PC-3 (cell line): Measurements from ENCODE around the gene TP63. TPM values are rescaled to one million over a fixed set of nuclear protein-coding genes. Genes with fewer than 3 reads are reported as not detected.

Experiments used
- ATAC-seq: fragments of 200-7000 bp; cut with Tn5 transposase; 2 replicates; pipeline ENCODE4 v1.9.1; 2020; ENCODE audit warnings: mild to moderate bottlenecking, moderate library complexity
- BruUV-seq: library from RNA; stranded (reverse); fragments of 400-500 nt; replicated peaks from 2 replicates; lab custom pipeline; 2021; lab: Mats Ljungman, UMichigan
- CTCF ChIA-PET: fragments of 300-600 bp; sonication (Branson Sonifier 250); formaldehyde crosslinking; loops from one replicate; lab custom pipeline; 2022; ENCODE audit warnings: antibody characterized with exemption; lab: Charles Lee
- POLR2A ChIA-PET: fragments of 300-600 bp; sonication (Branson Sonifier 250); formaldehyde crosslinking; loops from one replicate; lab custom pipeline; 2022; ENCODE audit warnings: antibody characterized with exemption; ENCODE audit not compliant: unreplicated experiment; lab: Charles Lee
- DNase-seq: peaks from one replicate; pipeline ENCODE4 v3.0.0-alpha.2; 2015
- H2AFZ ChIP-seq: fragments of 300-600 bp; sonication (generic); 2 replicates; pipeline ENCODE4 v1.6.0; 2016; ENCODE audit warnings: antibody characterized with exemption, low read length
- H3F3A ChIP-seq: fragments of 300-600 bp; sonication (generic); one replicate; pipeline ENCODE4 v1.6.0; 2017; ENCODE audit warnings: antibody characterized with exemption, low read length, control low read depth, mild to moderate bottlenecking; ENCODE audit not compliant: unreplicated experiment
- H3K27ac ChIP-seq: fragments of 300-600 bp; sonication (generic); 2 replicates; pipeline ENCODE4 v1.5.1; 2016; ENCODE audit warnings: mild to moderate bottlenecking, low read length
- H3K27me3 ChIP-seq: fragments of 300-600 bp; sonication (generic); 2 replicates; pipeline ENCODE4 v1.6.1; 2016; ENCODE audit warnings: low read length, mixed read lengths
- H3K36me3 ChIP-seq: fragments of 300-600 bp; sonication (generic); 2 replicates; pipeline ENCODE4 v1.6.1; 2016; ENCODE audit warnings: low read depth, mixed run types, low read length, mixed read lengths
- H3K4me1 ChIP-seq: fragments of 300-600 bp; sonication (generic); 2 replicates; pipeline ENCODE4 v1.5.1; 2016; ENCODE audit warnings: low read length; ENCODE audit not compliant: insufficient read depth
- H3K4me2 ChIP-seq: fragments of 300-600 bp; sonication (generic); 2 replicates; pipeline ENCODE4 v1.6.0; 2016; ENCODE audit warnings: low read length
- H3K4me3 ChIP-seq: fragments of 300-600 bp; sonication (generic); 2 replicates; pipeline ENCODE4 v1.5.1; 2016; ENCODE audit warnings: mild to moderate bottlenecking, low read length, mixed read lengths
- H3K79me2 ChIP-seq: fragments of 300-600 bp; sonication (generic); 2 replicates; pipeline ENCODE4 v1.6.1; 2017; ENCODE audit warnings: low read length, mixed read lengths
- H3K9ac ChIP-seq: fragments of 300-600 bp; sonication (generic); 2 replicates; pipeline ENCODE4 v1.6.0; 2016; ENCODE audit warnings: mild to moderate bottlenecking, low read length
- H3K9me2 ChIP-seq: fragments of 300-600 bp; sonication (generic); replicated peaks from 2 replicates; pipeline ENCODE4 v1.6.1; 2016; ENCODE audit warnings: mixed run types, low read length, mixed read lengths
- H3K9me3 ChIP-seq: fragments of 300-600 bp; sonication (generic); 2 replicates; pipeline ENCODE4 v1.6.1; 2016; ENCODE audit warnings: low read length, mixed read lengths
- H4K20me1 ChIP-seq: fragments of 300-600 bp; sonication (generic); 2 replicates; pipeline ENCODE4 v1.6.1; 2016; ENCODE audit warnings: low read length, mixed read lengths
- CTCF ChIP-seq: fragments of 300-600 bp; sonication (generic); conservative IDR thresholded peaks from 2 replicates; pipeline ENCODE4 v1.5.1; 2017; ENCODE audit warnings: antibody characterized with exemption, low read depth, mild to moderate bottlenecking, low read length
- EZH2 ChIP-seq: fragments of 300-600 bp; sonication (generic); IDR thresholded peaks from one replicate; pipeline ENCODE4 v1.6.1; 2017; ENCODE audit warnings: antibody characterized with exemption, mild to moderate bottlenecking, low read length; ENCODE audit not compliant: unreplicated experiment
- EZH2phosphoT487 ChIP-seq: fragments of 300-600 bp; sonication (generic); IDR thresholded peaks from 2 replicates; pipeline ENCODE4 v1.6.1; 2018; ENCODE audit warnings: mild to moderate bottlenecking, antibody characterized with exemption, low read length, borderline replicate concordance
- intact Hi-C: fragments of 100-400 bp; cut with micrococcal nuclease; formaldehyde crosslinking; loops from 2 replicates; pipeline ENCODE4 v1.9.0; 2023
- total RNA-seq: library from RNA; depleted of rRNA; stranded (reverse); fragments of >200 nt; gene quantifications from 2 replicates; pipeline ENCODE4 v1.2.3, GENCODE V29; 2014

The TP63 gene
- total RNA-seq, 1 experiment from 2014 or later: 0.29 TPM

- Histone ChIP-seq H3K9me2 (no peaks in the 10 kb centered on the region), H3K27ac (no peak overlapping the region), H3K79me2 (no peaks in the 10 kb centered on the region), H3K27me3 (no peaks in the 10 kb centered on the region), H3K4me1 (no peaks in the 10 kb centered on the region), H4K20me1 (no peaks in the 10 kb centered on the region), H3K4me2 (no peak overlapping the region), H3K9ac (no peak overlapping the region), H3K36me3 (no peaks in the 10 kb centered on the region), H3K9me3 (no peaks in the 10 kb centered on the region), H3F3A (no peaks in the 10 kb centered on the region), H2AFZ (no peak overlapping the region), H3K4me3 (no peak overlapping the region)
- ChIA-PET POLR2A (no interaction called here), CTCF (no interaction called here)
- no peak for DNase-seq
- ATAC-seq: no peak
- BruUV-seq: no TSS peak
- TF ChIP-seq CTCF: no peak
- TF ChIP-seq EZH2phosphoT487: no peak
- no peak for TF ChIP-seq EZH2
- intact Hi-C loops: no loop called here
These were observed 148.0 kb downstream of the TP63 start for GRCh38 chr3:189779166-189779565.

- Histone ChIP-seq H3K36me3 (no peaks in the 10 kb centered on the region), H3K9me3 (no peaks in the 10 kb centered on the region), H4K20me1 (no peaks in the 10 kb centered on the region), H3F3A (no peaks in the 10 kb centered on the region), H2AFZ (no peak overlapping the region), H3K4me1 (no peaks in the 10 kb centered on the region), H3K79me2 (no peaks in the 10 kb centered on the region), H3K27ac (no peak overlapping the region), H3K9me2 (no peaks in the 10 kb centered on the region), H3K27me3 (no peaks in the 10 kb centered on the region), H3K9ac (no peak overlapping the region), H3K4me2 (no peak overlapping the region), H3K4me3 (no peak overlapping the region)
- TF ChIP-seq EZH2 (no peak), EZH2phosphoT487 (no peak), CTCF (no peak)
- DNase-seq (no peak), ATAC-seq (no peak)
- no TSS peak for BruUV-seq
- ChIA-PET POLR2A (interaction anchor here (0.6 kb wide), 1 partner anchor 93 kb away, joined by 5 read pairs; no protein-coding TSS in a partner anchor), CTCF (no interaction called here)
- intact Hi-C loops: no loop called here
These were observed 149.5 kb downstream of the TP63 start for GRCh38 chr3:189780546-189781270.

- no peak overlapping the region for H3K4me2 ChIP-seq
- no peaks in the 10 kb centered on the region for H3F3A ChIP-seq
- no peaks in the 10 kb centered on the region for H3K36me3 ChIP-seq
- no peaks in the 10 kb centered on the region for H3K9me3 ChIP-seq
- intact Hi-C loops: no loop called here
- H3K27me3 ChIP-seq: no peaks in the 10 kb centered on the region
- H3K79me2 ChIP-seq: no peaks in the 10 kb centered on the region
- CTCF ChIA-PET: no interaction called here
- H3K9ac ChIP-seq: no peak overlapping the region
- BruUV-seq: no TSS peak
- H3K9me2 ChIP-seq: no peaks in the 10 kb centered on the region
- DNase-seq (no peak), ATAC-seq (no peak)
- no peak overlapping the region for H3K4me3 ChIP-seq
- H3K27ac ChIP-seq: no peak overlapping the region
- POLR2A ChIA-PET: no interaction called here
- H4K20me1 ChIP-seq: no peaks in the 10 kb centered on the region
- no peaks in the 10 kb centered on the region for H3K4me1 ChIP-seq
- no peak overlapping the region for H2AFZ ChIP-seq
- TF ChIP-seq EZH2phosphoT487 (no peak), CTCF (no peak), EZH2 (no peak)
These were observed 150.2 kb downstream of the TP63 start for GRCh38 chr3:189781415-189781814.
